PC-9 (cell line): Measurements from ENCODE around the gene ZMAT3.

ENCODE experiments used
- EZH2 ChIP-seq: fragments of 200-600 bp; sonication (generic); IDR thresholded peaks from 2 replicates; pipeline ENCODE4 v1.8.0; 2017; ENCODE audit warnings: antibody characterized with exemption, low read depth
- TF ChIP-seq, protein P1 (sequence below): fragments of 200-600 bp; sonication (generic); conservative IDR thresholded peaks from 2 replicates; pipeline ENCODE4 v1.6.1; 2017; ENCODE audit warnings: mixed run types, antibody characterized with exemption, mild to moderate bottlenecking, moderate library complexity

DNA sequence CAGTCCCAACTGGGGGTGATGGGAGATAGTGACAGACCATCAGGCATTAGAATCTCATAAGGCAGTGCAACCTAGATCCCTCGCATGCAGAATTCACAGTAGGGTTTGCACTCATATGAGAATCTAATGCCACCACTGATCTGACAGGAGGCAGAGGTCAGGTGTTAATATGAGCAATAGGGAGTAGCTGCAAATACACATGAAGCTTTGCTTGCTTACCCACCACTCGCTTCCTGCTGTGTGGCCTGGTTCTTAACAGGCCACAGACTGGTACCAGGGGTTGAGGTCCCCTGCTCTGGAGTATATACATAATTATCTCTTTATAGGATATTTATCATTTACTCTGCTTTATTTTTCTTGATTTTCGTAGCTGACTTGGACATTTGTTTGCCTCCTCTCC lies 36.0 kb upstream of the ZMAT3 start:
- TF ChIP-seq, protein P1, sequence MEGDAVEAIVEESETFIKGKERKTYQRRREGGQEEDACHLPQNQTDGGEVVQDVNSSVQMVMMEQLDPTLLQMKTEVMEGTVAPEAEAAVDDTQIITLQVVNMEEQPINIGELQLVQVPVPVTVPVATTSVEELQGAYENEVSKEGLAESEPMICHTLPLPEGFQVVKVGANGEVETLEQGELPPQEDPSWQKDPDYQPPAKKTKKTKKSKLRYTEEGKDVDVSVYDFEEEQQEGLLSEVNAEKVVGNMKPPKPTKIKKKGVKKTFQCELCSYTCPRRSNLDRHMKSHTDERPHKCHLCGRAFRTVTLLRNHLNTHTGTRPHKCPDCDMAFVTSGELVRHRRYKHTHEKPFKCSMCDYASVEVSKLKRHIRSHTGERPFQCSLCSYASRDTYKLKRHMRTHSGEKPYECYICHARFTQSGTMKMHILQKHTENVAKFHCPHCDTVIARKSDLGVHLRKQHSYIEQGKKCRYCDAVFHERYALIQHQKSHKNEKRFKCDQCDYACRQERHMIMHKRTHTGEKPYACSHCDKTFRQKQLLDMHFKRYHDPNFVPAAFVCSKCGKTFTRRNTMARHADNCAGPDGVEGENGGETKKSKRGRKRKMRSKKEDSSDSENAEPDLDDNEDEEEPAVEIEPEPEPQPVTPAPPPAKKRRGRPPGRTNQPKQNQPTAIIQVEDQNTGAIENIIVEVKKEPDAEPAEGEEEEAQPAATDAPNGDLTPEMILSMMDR, result no peak
- TF ChIP-seq EZH2, result no peak
